Ovary (tissue), 3 donors: ENCODE measurements around the gene FRMD3.

Experiments used
- CTCF ChIP-seq, 3 donors: fragments of 450-650 bp in 2 of 3; fragments of 200-600 bp in 1 of 3; IDR thresholded peaks; one replicate each; pipeline versions ENCODE4 v1.5.1 to v1.8.0; 2016 to 2022; ENCODE audit warnings: antibody characterized with exemption in 3 of 3, mild to moderate bottlenecking in 1 of 3
- EP300 ChIP-seq: sonication (generic); formaldehyde crosslinking; IDR thresholded peaks from one replicate; pipeline ENCODE4 v1.6.1; 2017; ENCODE audit warnings: antibody characterized with exemption
- POLR2A ChIP-seq: fragments of 450-650 bp; IDR thresholded peaks from one replicate; pipeline ENCODE4 v1.6.1; 2017; ENCODE audit warnings: antibody characterized with exemption, mild to moderate bottlenecking, moderate library complexity
- donor health status: DM: no; HTN: no; CAD: no.

GRCh38 chr9:83280790-83281189, 257.4 kb downstream of the FRMD3 start:
- no peak for TF ChIP-seq CTCF (IDR thresholded peaks at IDR 0.05)
- TF ChIP-seq EP300, result no peak
- TF ChIP-seq POLR2A, result no peak
